SK-N-SH treated with all-trans-retinoic acid at 6 μM for 48 hours (cell line): ENCODE measurements around the gene ZNF202.

ENCODE experiments used
- ATAC-seq: fragments of 200-7000 bp; cut with Tn5 transposase; 3 replicates; pipeline ENCODE4 v1.9.1; 2020; ENCODE audit warnings: mild to moderate bottlenecking, moderate library complexity
- ARNTL ChIP-seq: fragments of 450-650 bp; formaldehyde crosslinking; IDR thresholded peaks from 2 replicates; pipeline ENCODE4 v1.5.0; 2020; ENCODE audit warnings: low read depth, mild to moderate bottlenecking, moderate library complexity, borderline replicate concordance
- CREB5 ChIP-seq: fragments of 250-450 bp; sonication (Bioruptor Pico); IDR thresholded peaks from 2 replicates; pipeline ENCODE4 v1.5.1; 2020; ENCODE audit warnings: low read depth, mild to moderate bottlenecking, moderate library complexity
- CSDC2 ChIP-seq: fragments of 250-450 bp; sonication (Bioruptor Pico); IDR thresholded peaks from 2 replicates; pipeline ENCODE4 v1.5.0; 2020; ENCODE audit warnings: mild to moderate bottlenecking, moderate library complexity
- CSRNP3 ChIP-seq: fragments of 250-450 bp; sonication (Bioruptor Pico); IDR thresholded peaks from 2 replicates; pipeline ENCODE4 v1.5.1; 2021; ENCODE audit warnings: mild to moderate bottlenecking, moderate library complexity
- ESRRG ChIP-seq: fragments of 250-450 bp; sonication (Bioruptor Pico); IDR thresholded peaks from 2 replicates; pipeline ENCODE4 v1.6.1; 2021; ENCODE audit warnings: mild to moderate bottlenecking
- GLIS3 ChIP-seq: fragments of 250-450 bp; sonication (Bioruptor Pico); IDR thresholded peaks from 2 replicates; pipeline ENCODE4 v1.5.0; 2020; ENCODE audit warnings: mild to moderate bottlenecking, moderate library complexity
- ISL1 ChIP-seq: fragments of 250-450 bp; sonication (Bioruptor Pico); IDR thresholded peaks from 2 replicates; pipeline ENCODE4 v2.1.2; 2022; ENCODE audit warnings: mild to moderate bottlenecking, moderate library complexity
- PATZ1 ChIP-seq: fragments of 250-450 bp; sonication (Bioruptor Pico); IDR thresholded peaks from 2 replicates; pipeline ENCODE4 v1.8.0; 2020; ENCODE audit warnings: mild to moderate bottlenecking, moderate library complexity, borderline replicate concordance
- POU6F1 ChIP-seq: fragments of 250-450 bp; sonication (Bioruptor Pico); IDR thresholded peaks from 2 replicates; pipeline ENCODE4 v1.8.0; 2021; ENCODE audit warnings: low read depth, mild to moderate bottlenecking, moderate library complexity, borderline replicate concordance
- RARB ChIP-seq: fragments of 250-450 bp; sonication (Bioruptor Pico); IDR thresholded peaks from 2 replicates; pipeline ENCODE4 v1.8.0; 2021; ENCODE audit warnings: mild to moderate bottlenecking, moderate library complexity
- SNAI2 ChIP-seq: fragments of 250-450 bp; sonication (Bioruptor Pico); IDR thresholded peaks from 2 replicates; pipeline ENCODE4 v1.5.0; 2020; ENCODE audit warnings: mild to moderate bottlenecking, moderate library complexity
- TCF4 ChIP-seq: fragments of 250-450 bp; sonication (Bioruptor Pico); IDR thresholded peaks from 2 replicates; pipeline ENCODE4 v1.8.0; 2021; ENCODE audit warnings: mild to moderate bottlenecking, moderate library complexity, borderline replicate concordance
- TOX ChIP-seq: fragments of 250-450 bp; sonication (Bioruptor Pico); IDR thresholded peaks from 2 replicates; pipeline ENCODE4 v1.8.0; 2021; ENCODE audit warnings: mild to moderate bottlenecking, moderate library complexity, borderline replicate concordance
- ZC3H10 ChIP-seq: fragments of 250-450 bp; sonication (Bioruptor Pico); IDR thresholded peaks from 2 replicates; pipeline ENCODE4 v1.5.1; 2021; ENCODE audit warnings: mild to moderate bottlenecking, moderate library complexity
- ZFP3 ChIP-seq: fragments of 250-450 bp; sonication (Bioruptor Pico); IDR thresholded peaks from 2 replicates; pipeline ENCODE4 v1.5.0; 2020; ENCODE audit warnings: mild to moderate bottlenecking, moderate library complexity
- ZFP30 ChIP-seq: fragments of 450-650 bp; formaldehyde crosslinking; IDR thresholded peaks from 2 replicates; pipeline ENCODE4 v1.5.0; 2022; ENCODE audit warnings: mild to moderate bottlenecking, moderate library complexity
- ZNF565 ChIP-seq: fragments of 450-650 bp; formaldehyde crosslinking; conservative IDR thresholded peaks from 2 replicates; pipeline ENCODE4 v1.5.0; 2020; ENCODE audit warnings: low read depth, mild to moderate bottlenecking, moderate library complexity
- ZNF70 ChIP-seq: fragments of 450-650 bp; formaldehyde crosslinking; IDR thresholded peaks from 2 replicates; pipeline ENCODE4 v1.5.0; 2020; ENCODE audit warnings: mild to moderate bottlenecking, moderate library complexity
- ZNF8 ChIP-seq: fragments of 450-650 bp; formaldehyde crosslinking; IDR thresholded peaks from 2 replicates; pipeline ENCODE4 v1.5.0; 2020; ENCODE audit warnings: mild to moderate bottlenecking, moderate library complexity

ZNF202 gene

GRCh38 chr11:123684601-123685000 lies 56.9 kb downstream of the ZNF202 start:
- ATAC-seq = no peak
- TF ChIP-seq ZNF565 (CRISPR knock-in tag) (no peak), ISL1 (no peak), CSRNP3 (CRISPR knock-in tag) (no peak), RARB (CRISPR knock-in tag) (no peak), POU6F1 (CRISPR knock-in tag) (no peak), ESRRG (CRISPR knock-in tag) (no peak), ZFP30 (CRISPR knock-in tag) (no peak), CSDC2 (CRISPR knock-in tag) (no peak), CREB5 (CRISPR knock-in tag) (no peak)

- TF ChIP-seq ZFP30 (CRISPR knock-in tag) (no peak), PATZ1 (no peak), RARB (CRISPR knock-in tag) (no peak), ZC3H10 (no peak), ZNF565 (CRISPR knock-in tag) (no peak), ISL1 (no peak), SNAI2 (no peak), ARNTL (no peak), TCF4 (CRISPR knock-in tag) (no peak), ZNF70 (CRISPR knock-in tag) (no peak), ESRRG (CRISPR knock-in tag) (no peak)
- peak; percentile 18; the same call in 1 of the 3 replicates for ATAC-seq
Measured at GRCh38 chr11:123683428-123684170, 57.9 kb downstream of the ZNF202 start.

- no peak for TF ChIP-seq GLIS3 (CRISPR knock-in tag)
- TF ChIP-seq ISL1 = no peak
- no peak for TF ChIP-seq CREB5 (CRISPR knock-in tag)
- no peak for TF ChIP-seq SNAI2
- 0 out of 2 replicates have a peak, but pooled peaks have one; percentile 38 for TF ChIP-seq TCF4 (CRISPR knock-in tag)
- TF ChIP-seq ZNF565 (CRISPR knock-in tag) = no peak
- peak; percentile 58; the same call in 1 of the 3 replicates for ATAC-seq
Measured at GRCh38 chr11:123682696-123683410, 58.6 kb downstream of the ZNF202 start.

- no peak for TF ChIP-seq TOX (CRISPR knock-in tag)
- no peak for TF ChIP-seq ZNF8 (CRISPR knock-in tag)
- no peak for TF ChIP-seq ARNTL
- no peak for TF ChIP-seq PATZ1
- TF ChIP-seq ZFP30 (CRISPR knock-in tag) = no peak
- TF ChIP-seq SNAI2 = no peak
- no peak for TF ChIP-seq ZFP3 (CRISPR knock-in tag)
- TF ChIP-seq CSDC2 (CRISPR knock-in tag) = no peak
- TF ChIP-seq, all 23 proteins: peak for 0
- no peak for ATAC-seq
Measured at GRCh38 chr11:123681030-123681429, 60.4 kb downstream of the ZNF202 start.
